Measurements from ENCODE around the gene CCNY. TPM values are rescaled to one million over a fixed set of nuclear protein-coding genes. Genes with fewer than 3 reads are reported as not detected.

CCNY gene
- total and polyA plus RNA-seq, 9 donors, result 28.3 to 87.0 (median 60.9) TPM

DNA sequence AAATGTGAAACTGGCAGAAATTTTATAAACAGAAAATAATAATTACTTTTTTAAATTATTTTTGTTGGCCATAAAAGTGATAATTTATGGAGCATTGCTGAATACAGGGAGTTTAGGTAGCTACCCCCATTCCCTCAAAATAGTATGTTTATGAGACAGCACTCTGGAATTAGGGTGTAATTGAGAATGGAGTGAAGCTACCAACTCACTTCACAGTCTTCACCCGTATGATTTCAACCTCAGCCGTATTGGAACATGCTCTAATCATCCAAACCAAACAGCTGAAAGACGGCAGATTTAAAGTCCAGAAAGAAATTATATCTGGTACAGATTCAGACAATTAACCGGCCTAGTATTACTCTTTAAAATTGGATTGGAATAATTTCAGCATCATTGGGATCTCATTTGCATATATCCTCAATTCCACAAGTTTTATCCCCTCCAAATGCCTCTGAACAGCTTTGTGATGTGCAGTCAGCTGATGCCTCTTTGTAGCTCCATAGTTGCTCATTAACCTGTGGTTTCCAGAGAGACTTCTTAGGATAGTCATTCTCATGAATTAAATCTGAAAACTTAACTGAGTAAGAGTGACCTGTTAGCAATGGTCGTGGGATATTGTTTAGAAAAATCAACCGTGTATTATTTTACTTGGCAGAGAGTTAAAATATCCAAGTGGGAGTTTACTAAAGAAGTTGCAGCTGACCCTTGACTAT lies 209.7 kb downstream of the CCNY start:
- no peak for DNase-seq
- intact Hi-C loops (cut with DNase I), result no loop called here
- H3K27ac ChIP-seq, result no peak overlapping the region
- H3K4me1 ChIP-seq (ENCODE audit: insufficient read depth), result peaks cover 3% of the 10 kb centered on the region
- TF ChIP-seq, protein P1, sequence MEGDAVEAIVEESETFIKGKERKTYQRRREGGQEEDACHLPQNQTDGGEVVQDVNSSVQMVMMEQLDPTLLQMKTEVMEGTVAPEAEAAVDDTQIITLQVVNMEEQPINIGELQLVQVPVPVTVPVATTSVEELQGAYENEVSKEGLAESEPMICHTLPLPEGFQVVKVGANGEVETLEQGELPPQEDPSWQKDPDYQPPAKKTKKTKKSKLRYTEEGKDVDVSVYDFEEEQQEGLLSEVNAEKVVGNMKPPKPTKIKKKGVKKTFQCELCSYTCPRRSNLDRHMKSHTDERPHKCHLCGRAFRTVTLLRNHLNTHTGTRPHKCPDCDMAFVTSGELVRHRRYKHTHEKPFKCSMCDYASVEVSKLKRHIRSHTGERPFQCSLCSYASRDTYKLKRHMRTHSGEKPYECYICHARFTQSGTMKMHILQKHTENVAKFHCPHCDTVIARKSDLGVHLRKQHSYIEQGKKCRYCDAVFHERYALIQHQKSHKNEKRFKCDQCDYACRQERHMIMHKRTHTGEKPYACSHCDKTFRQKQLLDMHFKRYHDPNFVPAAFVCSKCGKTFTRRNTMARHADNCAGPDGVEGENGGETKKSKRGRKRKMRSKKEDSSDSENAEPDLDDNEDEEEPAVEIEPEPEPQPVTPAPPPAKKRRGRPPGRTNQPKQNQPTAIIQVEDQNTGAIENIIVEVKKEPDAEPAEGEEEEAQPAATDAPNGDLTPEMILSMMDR (IDR thresholded peaks at IDR 0.05), result no peak
- TF ChIP-seq EP300 (IDR thresholded peaks at IDR 0.05) (no peak), POLR2A (IDR thresholded peaks at IDR 0.05) (no peak)
- no peak overlapping the region for H3K4me3 ChIP-seq
- H3K36me3 ChIP-seq, result no peaks in the 10 kb centered on the region
- H3K9me3 ChIP-seq, result no peaks in the 10 kb centered on the region
- 25 to 31% (median 26%) methylated on average over 6 of the region's 6 CpGs for WGBS, 3 donors
- H3K27me3 ChIP-seq, result no peaks in the 10 kb centered on the region

DNA sequence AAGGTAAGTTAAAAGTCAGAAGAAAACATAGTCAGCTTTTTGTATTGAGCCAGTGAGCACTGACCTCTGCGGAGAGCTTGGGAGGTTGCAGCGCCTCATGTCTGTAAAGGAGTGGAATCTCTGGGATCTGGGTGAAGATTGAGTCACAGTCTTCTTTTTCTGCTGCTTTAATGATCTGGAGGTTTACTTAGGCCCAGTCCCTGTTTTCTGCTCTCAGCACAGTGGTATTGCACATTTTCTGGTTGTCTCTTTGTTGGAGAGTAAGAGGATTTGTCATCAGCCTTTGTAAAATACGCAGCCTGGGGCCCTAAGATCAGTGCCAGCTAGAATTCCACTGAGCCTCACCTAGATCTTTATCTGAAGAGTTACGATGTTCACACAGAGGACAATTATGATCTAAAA lies 210.5 kb downstream of the CCNY start:
- intact Hi-C loops (cut with DNase I), result no loop called here
- Histone ChIP-seq H3K4me1 (ENCODE audit: insufficient read depth) (peaks cover 3% of the 10 kb centered on the region), H3K27ac (no peak overlapping the region), H3K36me3 (no peaks in the 10 kb centered on the region), H3K4me3 (no peak overlapping the region), H3K27me3 (no peaks in the 10 kb centered on the region), H3K9me3 (no peaks in the 10 kb centered on the region)
- WGBS, 3 donors, result 85 to 89% (median 88%) methylated on average over 4 of the region's 4 CpGs
- no peak for TF ChIP-seq EP300 (IDR thresholded peaks at IDR 0.05)
- TF ChIP-seq, protein P1 (IDR thresholded peaks at IDR 0.05), result no peak
- TF ChIP-seq POLR2A (IDR thresholded peaks at IDR 0.05), result no peak
- no peak for DNase-seq

GRCh38 chr10:35552650-35553342 lies 216.5 kb downstream of the CCNY start:
- 84 to 89% (median 88%) methylated on average over 7 of the region's 7 CpGs for WGBS, 3 donors
- H3K36me3 ChIP-seq, result no peaks in the 10 kb centered on the region
- no peaks in the 10 kb centered on the region for H3K4me1 ChIP-seq (ENCODE audit: insufficient read depth)
- H3K9me3 ChIP-seq, result no peaks in the 10 kb centered on the region
- H3K4me3 ChIP-seq, result no peak overlapping the region
- DNase-seq, result no peak
- no peaks in the 10 kb centered on the region for H3K27me3 ChIP-seq
- no peak overlapping the region for H3K27ac ChIP-seq
- intact Hi-C loops (cut with DNase I), result no loop called here
- TF ChIP-seq POLR2A (IDR thresholded peaks at IDR 0.05) (no peak), EP300 (IDR thresholded peaks at IDR 0.05) (no peak)
- TF ChIP-seq, protein P1 (IDR thresholded peaks at IDR 0.05), result no peak

- no peaks in the 10 kb centered on the region for H3K36me3 ChIP-seq
- H3K9me3 ChIP-seq, result no peaks in the 10 kb centered on the region
- TF ChIP-seq POLR2A (IDR thresholded peaks at IDR 0.05) (no peak), EP300 (IDR thresholded peaks at IDR 0.05) (no peak)
- TF ChIP-seq, protein P1 (IDR thresholded peaks at IDR 0.05), result no peak
- 61 to 72% (median 64%) methylated on average over 2 of the region's 2 CpGs for WGBS, 3 donors
- no peak overlapping the region for H3K4me3 ChIP-seq
- intact Hi-C loops (cut with DNase I), result no loop called here
- no peaks in the 10 kb centered on the region for H3K27me3 ChIP-seq
- no peaks in the 10 kb centered on the region for H3K4me1 ChIP-seq (ENCODE audit: insufficient read depth)
- no peak overlapping the region for H3K27ac ChIP-seq
- no peak for DNase-seq
Measured at GRCh38 chr10:35554036-35554435, 217.7 kb downstream of the CCNY start.
